DND-41 (cell line): ENCODE results near the gene TESK1.
"Not testable (repeated sequence)": the region's sequence is repeated elsewhere in the genome, so short reads cannot be mapped to it uniquely, and the experiment has no call there.

Experiments used
- ATAC-seq: fragments of 200-7000 bp; cut with Tn5 transposase; 3 replicates; pipeline ENCODE4 v1.9.1; 2021; ENCODE audit warnings: low read depth; ENCODE audit not compliant: insufficient read depth
- DNase-seq: peaks from one replicate; pipeline ENCODE4 v3.0.0-alpha.2; 2020
- H2AFZ ChIP-seq: 2 replicates; pipeline ENCODE4 v1.6.0; 2012; ENCODE audit warnings: low read depth, low read length
- H3K27ac ChIP-seq: 2 replicates; pipeline ENCODE4 v1.5.1; 2012; ENCODE audit warnings: low read length, inconsistent platforms
- H3K27me3 ChIP-seq: fragments of 200-600 bp; sonication (generic); 2 replicates; pipeline ENCODE4 v1.6.0; 2012; ENCODE audit warnings: low read length, mild to moderate bottlenecking, inconsistent platforms; ENCODE audit not compliant: insufficient read depth, poor library complexity
- H3K36me3 ChIP-seq: 2 replicates; pipeline ENCODE4 v1.5.1; 2012; ENCODE audit warnings: low read length, inconsistent platforms; ENCODE audit not compliant: insufficient read depth
- H3K4me1 ChIP-seq: 2 replicates; pipeline ENCODE4 v1.5.1; 2012; ENCODE audit warnings: mild to moderate bottlenecking, low read length; ENCODE audit not compliant: insufficient read depth
- H3K4me2 ChIP-seq: 2 replicates; pipeline ENCODE4 v1.6.0; 2012; ENCODE audit warnings: mild to moderate bottlenecking, moderate library complexity, low read length, inconsistent platforms; ENCODE audit not compliant: insufficient read depth
- H3K4me3 ChIP-seq, 2 experiments: fragments of 200-600 bp in 1 of 2; shearing (Covaris generic) in 1 of 2; 2 replicates each; pipeline ENCODE4 v1.5.1; 2012 to 2016; ENCODE audit warnings: inconsistent platforms in 2 of 2, low read length in 2 of 2, mild to moderate bottlenecking in 2 of 2, low read depth in 1 of 2, moderate library complexity in 1 of 2
- H3K79me2 ChIP-seq: 2 replicates; pipeline ENCODE4 v1.6.0; 2012; ENCODE audit warnings: low read length, inconsistent platforms; ENCODE audit not compliant: insufficient read depth
- H3K9ac ChIP-seq: 2 replicates; pipeline ENCODE4 v1.6.0; 2012; ENCODE audit warnings: low read depth, mild to moderate bottlenecking, inconsistent platforms, low read length, moderate library complexity
- H3K9me3 ChIP-seq: 2 replicates; pipeline ENCODE4 v1.5.1; 2012; ENCODE audit warnings: low read length, moderate library complexity, mild to moderate bottlenecking, inconsistent platforms; ENCODE audit not compliant: insufficient read depth, severe bottlenecking
- H4K20me1 ChIP-seq: 2 replicates; pipeline ENCODE4 v1.6.0; 2012; ENCODE audit warnings: low read length; ENCODE audit not compliant: insufficient read depth
- CTCF ChIP-seq: IDR thresholded peaks from 2 replicates; pipeline ENCODE4 v1.5.1; 2012; ENCODE audit warnings: borderline replicate concordance, low read length, moderate library complexity, mild to moderate bottlenecking; ENCODE audit not compliant: poor library complexity, severe bottlenecking; ENCODE audit errors: extremely low read depth
- EZH2 ChIP-seq: IDR thresholded peaks from 3 replicates; pipeline ENCODE4 v1.6.1; 2012; ENCODE audit warnings: borderline replicate concordance, low read depth, mild to moderate bottlenecking, moderate library complexity, low read length, inconsistent platforms; ENCODE audit not compliant: severe bottlenecking

Gene TESK1

GRCh38 chr9:35636135-35636876 lies 31.2 kb downstream of the TESK1 start:
- H3K27me3 ChIP-seq = no peaks in the 10 kb centered on the region
- H3K9me3 ChIP-seq = no peaks in the 10 kb centered on the region
- TF ChIP-seq CTCF (no peak), EZH2 (no peak)
- ATAC-seq (no peak), DNase-seq (no peak)
- no peak overlapping the region for H2AFZ ChIP-seq
- H3K36me3 ChIP-seq = 0 out of 2 replicates have a peak, but pooled peaks cover 3% of the 10 kb centered on the region
- H3K9ac ChIP-seq = no peak overlapping the region
- H3K27ac ChIP-seq = no peak overlapping the region
- H3K79me2 ChIP-seq = no peaks in the 10 kb centered on the region
- no peak overlapping the region for H3K4me3 ChIP-seq
- peaks cover 26% of the 10 kb centered on the region for H3K4me1 ChIP-seq
- H3K4me2 ChIP-seq = no peak overlapping the region
- no peaks in the 10 kb centered on the region for H4K20me1 ChIP-seq

- not testable (repeated sequence) for H3K9me3 ChIP-seq, H4K20me1 ChIP-seq, H3K9ac ChIP-seq, H3K27me3 ChIP-seq, H2AFZ ChIP-seq, H3K4me3 ChIP-seq, DNase-seq, H3K4me2 ChIP-seq, H3K36me3 ChIP-seq, H3K27ac ChIP-seq, H3K79me2 ChIP-seq, ATAC-seq
- peaks cover 26% of the 10 kb centered on the region for H3K4me1 ChIP-seq
Measured at GRCh38 chr9:35636877-35637246, 31.8 kb downstream of the TESK1 start.

- not testable (repeated sequence) for H3K4me3 ChIP-seq, DNase-seq, H3K27ac ChIP-seq, H4K20me1 ChIP-seq, H3K36me3 ChIP-seq, H2AFZ ChIP-seq, H3K79me2 ChIP-seq, H3K27me3 ChIP-seq, H3K9ac ChIP-seq, ATAC-seq, H3K4me2 ChIP-seq, H3K9me3 ChIP-seq
- H3K4me1 ChIP-seq = peaks cover 26% of the 10 kb centered on the region
Measured at GRCh38 chr9:35637427-35637955, 32.4 kb downstream of the TESK1 start.

GRCh38 chr9:35638751-35639150 lies 33.7 kb downstream of the TESK1 start:
- H3K4me3 ChIP-seq, ATAC-seq, H3K27me3 ChIP-seq, H3K27ac ChIP-seq, H3K79me2 ChIP-seq, H3K9me3 ChIP-seq, DNase-seq, H4K20me1 ChIP-seq, H3K4me2 ChIP-seq, H3K9ac ChIP-seq, H2AFZ ChIP-seq: not testable (repeated sequence)
- peaks cover 11% of the 10 kb centered on the region; the same call in 1 of the 2 replicates for H3K36me3 ChIP-seq
- H3K4me1 ChIP-seq = peaks cover 32% of the 10 kb centered on the region

- not testable (repeated sequence) for H3K9me3 ChIP-seq, H2AFZ ChIP-seq, H4K20me1 ChIP-seq, DNase-seq, H3K4me3 ChIP-seq, H3K27me3 ChIP-seq, H3K9ac ChIP-seq
- Histone ChIP-seq H3K27ac (peak overlapping the region; percentile 61; the same call in 1 of the 2 replicates), H3K79me2 (peaks cover 10% of the 10 kb centered on the region), H3K36me3 (peaks cover 11% of the 10 kb centered on the region; the same call in 1 of the 2 replicates), H3K4me2 (0 out of 2 replicates have a peak overlapping the region, but pooled peaks have one; percentile 19), H3K4me1 (peaks cover 37% of the 10 kb centered on the region)
- peak; percentile 35; the same call in 1 of the 3 replicates for ATAC-seq
Measured at GRCh38 chr9:35639225-35639624, 34.2 kb downstream of the TESK1 start.
